SIG-M5 treated with dmso at 0.1 percent for 504 hours (cell line): ENCODE results near the gene CLDN15.
"Not testable (repeated sequence)": the region's sequence is repeated elsewhere in the genome, so short reads cannot be mapped to it uniquely, and the experiment has no call there.

Experiments
- DNase-seq: peaks from one replicate; lab custom pipeline; 2025; ENCODE audit not compliant: unreplicated experiment; lab: John Stamatoyannopoulos, UW

CLDN15 gene

DNA sequence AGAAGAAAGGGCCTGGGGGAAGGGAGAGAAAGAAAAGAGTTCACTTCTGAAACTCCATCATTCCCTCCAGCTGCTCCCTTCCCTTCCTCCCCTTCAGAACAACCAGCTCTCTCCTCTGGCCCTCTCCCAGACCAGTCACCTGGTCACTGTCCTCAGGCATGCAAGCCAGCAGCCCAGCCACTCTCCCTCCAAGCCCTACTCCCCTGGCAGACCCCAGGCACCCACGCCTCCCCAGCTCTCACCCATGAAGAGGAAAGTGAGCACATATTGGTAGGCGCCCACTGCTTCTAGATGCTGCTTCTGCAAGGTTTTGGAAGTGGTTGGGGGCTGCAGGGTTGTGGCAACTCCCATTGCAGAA lies 37.1 kb downstream of the CLDN15 start:
- no peak for DNase-seq

DNA sequence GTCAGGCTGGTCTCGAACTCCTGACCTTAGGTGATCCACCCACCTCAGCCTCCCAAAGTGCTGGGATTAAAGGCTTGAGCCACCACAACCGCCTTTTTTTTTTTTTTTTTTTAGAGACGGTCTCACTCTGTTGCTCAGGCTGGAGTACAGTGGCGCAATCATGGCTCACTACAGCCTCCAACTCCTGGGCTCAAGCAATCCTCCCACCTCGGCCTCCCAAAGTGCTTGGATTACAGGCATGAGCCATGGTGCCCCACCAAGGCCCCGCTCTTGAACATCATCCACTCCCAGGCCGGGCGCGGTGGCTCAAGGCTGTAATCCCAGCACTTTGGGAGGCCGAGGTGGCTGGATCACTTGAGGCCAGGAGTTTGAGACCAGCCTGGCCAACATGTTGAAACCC lies 38.1 kb downstream of the CLDN15 start:
- DNase-seq, result not testable (repeated sequence)

DNA sequence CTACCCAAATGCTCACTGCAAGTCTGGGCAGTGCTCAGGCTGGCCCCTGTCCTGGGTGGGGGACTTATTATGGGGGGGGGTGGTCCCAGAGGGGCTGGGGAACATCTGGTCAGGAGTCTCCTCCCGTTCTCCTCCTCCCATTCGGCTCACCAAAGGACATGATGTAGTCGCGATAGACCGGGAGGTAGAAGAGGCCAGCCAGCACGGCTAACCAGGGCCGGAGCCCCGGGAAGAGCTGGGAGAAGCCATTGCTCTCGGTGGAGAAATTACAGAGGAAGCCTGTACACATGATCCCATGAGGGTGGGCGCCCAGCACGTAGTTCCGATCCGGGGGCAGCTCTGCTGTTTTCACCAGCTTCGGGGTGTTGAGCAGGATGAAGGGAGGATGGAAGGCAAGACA lies 39.1 kb downstream of the CLDN15 start:
- no peak for DNase-seq

DNA sequence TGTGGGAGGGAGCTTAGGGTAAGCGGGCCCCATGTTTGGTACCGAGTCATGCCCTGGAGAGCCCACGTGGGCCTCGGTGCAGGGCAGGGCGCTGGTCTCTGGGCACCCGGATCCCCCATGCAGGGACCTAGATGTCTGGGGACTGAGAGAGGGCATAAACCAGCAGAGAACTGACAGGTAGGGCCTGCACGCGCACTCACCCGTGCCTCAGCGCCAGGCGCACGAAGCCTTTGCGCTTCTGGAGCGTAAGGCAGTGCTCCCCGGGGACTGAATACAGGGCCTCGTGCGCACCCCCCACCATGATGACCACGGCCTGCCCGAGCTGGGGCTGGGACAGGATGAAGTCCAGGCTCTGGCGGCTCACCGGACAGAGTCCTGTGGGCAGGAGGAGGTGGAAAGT lies 39.6 kb downstream of the CLDN15 start:
- DNase-seq, result no peak

DNA sequence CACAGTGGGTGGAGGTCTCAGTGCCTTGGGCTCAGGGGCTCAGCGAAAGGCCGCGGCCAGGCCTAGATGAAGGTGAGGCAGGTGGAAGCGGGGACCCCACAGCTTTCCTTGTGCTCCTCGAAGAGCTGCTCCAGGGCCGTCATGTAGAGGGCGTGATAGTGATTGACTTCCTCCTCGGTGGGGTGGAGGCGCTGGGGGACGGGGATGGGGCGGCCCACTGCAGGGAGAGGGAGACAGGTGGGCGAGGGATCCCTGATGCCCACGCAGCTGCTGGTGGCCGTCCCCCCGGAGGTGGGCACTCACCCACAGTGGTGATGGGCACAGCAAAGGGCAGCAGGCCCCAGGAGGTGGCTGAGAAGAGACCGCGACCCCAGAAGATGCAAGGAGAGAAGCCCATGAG lies 41.7 kb downstream of the CLDN15 start:
- DNase-seq, result no peak

DNA sequence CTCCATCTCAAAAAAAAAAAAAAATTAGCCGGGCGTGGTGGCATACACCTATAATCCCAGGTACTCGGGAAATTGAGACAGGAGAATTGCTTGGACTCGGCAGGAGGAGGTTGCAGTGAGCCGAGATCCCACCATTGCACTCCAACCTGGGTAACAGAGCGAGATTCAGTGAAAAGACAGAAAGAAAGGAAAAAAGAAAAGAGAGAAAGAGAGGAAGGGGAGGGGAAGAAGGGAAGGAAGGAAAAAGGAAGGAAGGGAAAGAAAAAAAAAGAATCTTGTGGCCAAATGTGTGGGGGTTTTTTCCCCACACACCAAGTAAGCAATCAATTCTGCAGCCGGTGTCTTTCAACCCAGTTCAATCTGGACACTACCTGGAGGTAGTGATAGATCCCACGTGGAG lies 48.5 kb downstream of the CLDN15 start:
- DNase-seq, result no peak

DNA sequence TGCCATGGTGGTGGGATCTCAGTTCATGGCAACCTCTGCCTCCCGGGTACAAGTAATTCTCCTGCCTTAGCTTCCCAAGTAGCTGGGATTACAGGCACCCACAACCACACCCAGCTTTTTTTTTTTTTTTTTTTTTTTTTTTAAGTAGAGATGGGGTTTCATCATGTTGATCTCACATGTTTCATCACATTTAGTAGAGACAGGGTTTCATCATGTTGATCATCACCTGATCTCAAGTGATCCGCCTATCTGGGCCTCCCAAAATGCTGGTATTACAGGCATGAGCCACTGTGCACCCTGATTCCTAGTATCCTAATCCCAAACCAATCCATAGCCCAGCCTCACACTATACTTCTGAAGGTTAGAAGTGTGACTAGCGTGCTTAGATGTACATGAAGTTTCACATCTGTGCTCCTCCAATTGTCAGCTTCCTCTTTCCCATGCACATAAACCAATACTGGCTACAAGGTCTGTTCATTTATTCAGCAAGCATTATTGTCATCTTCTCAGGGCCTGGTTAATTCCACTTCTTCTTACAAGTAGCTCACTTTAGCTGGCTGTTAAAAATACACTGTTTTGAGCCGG lies 50.7 kb downstream of the CLDN15 start:
- peak; percentile 92 for DNase-seq

DNA sequence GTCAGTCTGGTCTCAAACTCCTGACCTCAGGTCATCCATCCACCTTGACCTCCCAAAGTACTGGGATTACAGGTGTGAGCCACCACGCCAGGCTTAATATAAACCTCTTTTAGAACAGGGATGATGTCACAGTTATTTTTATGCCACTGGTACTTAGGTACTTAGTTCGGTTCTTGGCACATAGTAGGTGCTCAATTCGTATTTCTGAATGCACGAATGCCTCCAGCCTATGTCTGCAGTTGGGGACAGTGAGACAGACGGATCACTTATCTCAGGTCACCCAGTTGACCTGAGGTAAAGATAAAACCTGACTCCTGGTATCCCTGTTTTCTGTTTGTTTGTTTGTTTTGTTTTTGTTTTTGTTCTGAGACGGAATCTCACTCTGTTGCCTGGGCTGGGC lies 51.4 kb downstream of the CLDN15 start:
- DNase-seq, result no peak

DNA sequence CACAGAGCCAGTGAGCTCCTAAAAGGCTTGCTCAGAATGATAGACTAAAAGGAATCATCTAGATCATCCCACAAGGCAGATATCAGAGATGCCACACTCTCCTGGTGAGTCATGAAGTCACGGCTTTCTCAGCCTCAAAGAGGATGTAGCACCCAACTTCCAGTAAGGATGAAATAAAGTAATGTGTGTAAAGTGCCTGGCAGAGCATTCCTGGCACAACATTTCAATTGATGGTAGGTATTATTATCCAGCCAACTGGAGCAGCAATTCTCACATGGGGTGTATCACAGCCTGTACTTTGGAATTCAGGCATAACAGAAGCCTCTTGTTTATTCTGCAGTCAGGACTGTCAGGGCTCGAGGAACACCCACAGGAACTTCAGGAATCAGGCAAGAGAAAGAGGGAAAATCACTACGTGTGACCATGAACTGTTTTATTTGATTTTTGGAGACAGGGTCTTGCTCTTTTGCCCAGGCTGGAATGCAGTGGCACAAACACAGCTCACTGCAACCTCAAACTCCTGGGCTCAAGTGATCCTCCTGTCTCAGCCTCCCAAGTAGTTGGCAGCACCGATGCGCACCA lies 52.3 kb downstream of the CLDN15 start:
- DNase-seq, result no peak
